IPS-NIHi7 (cell line): ENCODE results near the gene GDAP1L1.
"Not testable (repeated sequence)": the region's sequence is repeated elsewhere in the genome, so short reads cannot be mapped to it uniquely, and the experiment has no call there.

ENCODE experiments used
- DNase-seq: peaks from one replicate; pipeline ENCODE4 v3.0.0; 2012; ENCODE audit warnings: mixed read lengths; ENCODE audit errors: extremely low spot score

GDAP1L1 gene

GRCh38 chr20:44302026-44302669 is 55.0 kb downstream of the GDAP1L1 start:
- DNase-seq = no peak

- DNase-seq = no peak
These were observed 55.6 kb downstream of the GDAP1L1 start for GRCh38 chr20:44302736-44303135.

- no peak for DNase-seq
These were observed 57.3 kb downstream of the GDAP1L1 start for GRCh38 chr20:44304383-44304782.

GRCh38 chr20:44306927-44307326 is 59.8 kb downstream of the GDAP1L1 start:
- no peak for DNase-seq

- peak; percentile 20 for DNase-seq
These were observed 62.9 kb downstream of the GDAP1L1 start for GRCh38 chr20:44309763-44310663.

GRCh38 chr20:44310664-44311639 is 63.8 kb downstream of the GDAP1L1 start, which contains the start of gene FITM2:
Gene FITM2 (minus strand): TSS chr20:44311202. CDS start chr20:44311148, 54 bp downstream.
- peak; percentile 99 for DNase-seq

GRCh38 chr20:44314870-44315269 is 67.8 kb downstream of the GDAP1L1 start:
- no peak for DNase-seq

- DNase-seq = no peak
These were observed 72.8 kb downstream of the GDAP1L1 start for GRCh38 chr20:44319839-44320422.

- DNase-seq = no peak
These were observed 77.2 kb downstream of the GDAP1L1 start for GRCh38 chr20:44324343-44324742.

- peak; percentile 60 for DNase-seq
These were observed 79.5 kb downstream of the GDAP1L1 start for GRCh38 chr20:44326391-44327159.

- DNase-seq = not testable (repeated sequence)
These were observed 80.6 kb downstream of the GDAP1L1 start for GRCh38 chr20:44327748-44328147.

GRCh38 chr20:44328428-44328827 is 81.3 kb downstream of the GDAP1L1 start:
- no peak for DNase-seq
